Vagina (tissue), 2 donors: ENCODE measurements around the gene FAM20A. TPM values are rescaled to one million over a fixed set of nuclear protein-coding genes. Genes with fewer than 3 reads are reported as not detected.
A peak's percentile ranks its signal among the peaks of the same experiment; 100 is the strongest.

Experiments
- DNase-seq, 2 donors: peaks; one replicate each; pipeline ENCODE4 v3.0.0-alpha.2; 2017; ENCODE audit errors: extremely low spot score in 2 of 2
- H3K27ac ChIP-seq: fragments of 200-600 bp; sonication (generic); one replicate; pipeline ENCODE4 v1.5.1; 2019
- H3K27me3 ChIP-seq: fragments of 200-600 bp; sonication (generic); one replicate; pipeline ENCODE4 v1.5.1; 2019
- H3K36me3 ChIP-seq, 2 donors: fragments of 200-600 bp; sonication (generic); one replicate each; pipeline ENCODE4 v1.5.1; 2017 to 2019
- H3K4me1 ChIP-seq: fragments of 200-600 bp; sonication (generic); one replicate; pipeline ENCODE4 v1.5.1; 2019
- H3K4me3 ChIP-seq, 2 donors: fragments of 200-600 bp; sonication (generic); 1 replicate in 1 of 2; 2 replicates in 1 of 2; pipeline ENCODE4 v1.5.1; 2016 to 2019
- H3K9me3 ChIP-seq: fragments of 200-600 bp; sonication (generic); one replicate; pipeline ENCODE4 v1.5.1; 2019
- POLR2A ChIP-seq, 2 donors: fragments of 450-650 bp; IDR thresholded peaks; one replicate each; pipeline ENCODE4 v1.6.1; 2017; ENCODE audit warnings: antibody characterized with exemption in 2 of 2, mild to moderate bottlenecking in 2 of 2, moderate library complexity in 2 of 2
- POLR2AphosphoS5 ChIP-seq, 2 donors: sonication (generic); formaldehyde crosslinking; IDR thresholded peaks; one replicate each; pipeline ENCODE4 v1.9.0; 2017; ENCODE audit warnings: antibody characterized with exemption in 2 of 2, mild to moderate bottlenecking in 2 of 2, low read depth in 1 of 2; ENCODE audit not compliant: insufficient read depth in 1 of 2
- intact Hi-C: fragments of 100-400 bp; cut with DNase I; formaldehyde crosslinking; loops from one replicate; pipeline ENCODE4 v1.15.1; 2023
- total RNA-seq: library from RNA; depleted of rRNA; stranded (reverse); fragments of >200 nt; gene quantifications from one replicate; pipeline ENCODE4 v1.2.3, GENCODE V29; 2016
- TF ChIP-seq, protein P1 (sequence below), 3 experiments: fragments of 450-650 bp in 2 of 3; fragments of 200-600 bp in 1 of 3; sonication (generic) in 1 of 3; IDR thresholded peaks; one replicate each; pipeline ENCODE4 v1.5.1; 2017 to 2019; ENCODE audit warnings: antibody characterized with exemption in 3 of 3, mild to moderate bottlenecking in 2 of 3, moderate library complexity in 2 of 3

FAM20A gene
- total RNA-seq, 1 donor from 2014 or later: 16.2 TPM

DNA sequence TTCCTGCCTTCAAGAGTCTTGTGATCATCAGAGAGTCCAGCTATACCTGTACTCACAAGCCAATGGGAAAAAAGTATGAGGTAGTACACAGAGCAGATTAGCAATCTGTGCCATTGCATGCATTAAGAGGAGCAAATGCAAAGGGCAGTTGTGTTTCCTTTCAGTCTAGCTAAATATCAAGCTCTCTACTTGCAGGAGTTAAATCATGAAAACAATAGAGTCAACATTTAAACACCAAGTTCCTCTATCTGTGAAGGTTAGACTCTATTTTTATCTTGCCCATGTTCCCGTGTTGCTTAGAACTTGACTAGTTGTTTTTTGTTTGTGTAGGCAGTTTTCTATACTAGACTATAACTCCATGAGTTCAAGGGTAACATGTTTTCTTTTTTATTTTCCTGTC lies 4.7 kb upstream of the FAM20A start:
- H3K4me1 ChIP-seq: peaks cover 11% of the 10 kb centered on the region
- H3K27me3 ChIP-seq: no peaks in the 10 kb centered on the region
- no peak overlapping the region for H3K4me3 ChIP-seq
- DNase-seq: no peak
- peaks cover 32% of the 10 kb centered on the region for H3K9me3 ChIP-seq
- H3K27ac ChIP-seq: no peak overlapping the region
- intact Hi-C loops: no loop called here
- TF ChIP-seq, protein P1, sequence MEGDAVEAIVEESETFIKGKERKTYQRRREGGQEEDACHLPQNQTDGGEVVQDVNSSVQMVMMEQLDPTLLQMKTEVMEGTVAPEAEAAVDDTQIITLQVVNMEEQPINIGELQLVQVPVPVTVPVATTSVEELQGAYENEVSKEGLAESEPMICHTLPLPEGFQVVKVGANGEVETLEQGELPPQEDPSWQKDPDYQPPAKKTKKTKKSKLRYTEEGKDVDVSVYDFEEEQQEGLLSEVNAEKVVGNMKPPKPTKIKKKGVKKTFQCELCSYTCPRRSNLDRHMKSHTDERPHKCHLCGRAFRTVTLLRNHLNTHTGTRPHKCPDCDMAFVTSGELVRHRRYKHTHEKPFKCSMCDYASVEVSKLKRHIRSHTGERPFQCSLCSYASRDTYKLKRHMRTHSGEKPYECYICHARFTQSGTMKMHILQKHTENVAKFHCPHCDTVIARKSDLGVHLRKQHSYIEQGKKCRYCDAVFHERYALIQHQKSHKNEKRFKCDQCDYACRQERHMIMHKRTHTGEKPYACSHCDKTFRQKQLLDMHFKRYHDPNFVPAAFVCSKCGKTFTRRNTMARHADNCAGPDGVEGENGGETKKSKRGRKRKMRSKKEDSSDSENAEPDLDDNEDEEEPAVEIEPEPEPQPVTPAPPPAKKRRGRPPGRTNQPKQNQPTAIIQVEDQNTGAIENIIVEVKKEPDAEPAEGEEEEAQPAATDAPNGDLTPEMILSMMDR (IDR thresholded peaks at IDR 0.05): no peak
- TF ChIP-seq POLR2A (IDR thresholded peaks at IDR 0.05) (no peak), POLR2AphosphoS5 (IDR thresholded peaks at IDR 0.05; ENCODE audit: insufficient read depth in 1 of 2, low read depth in 1 of 2) (no peak)
- H3K36me3 ChIP-seq: no peaks in the 10 kb centered on the region

DNA sequence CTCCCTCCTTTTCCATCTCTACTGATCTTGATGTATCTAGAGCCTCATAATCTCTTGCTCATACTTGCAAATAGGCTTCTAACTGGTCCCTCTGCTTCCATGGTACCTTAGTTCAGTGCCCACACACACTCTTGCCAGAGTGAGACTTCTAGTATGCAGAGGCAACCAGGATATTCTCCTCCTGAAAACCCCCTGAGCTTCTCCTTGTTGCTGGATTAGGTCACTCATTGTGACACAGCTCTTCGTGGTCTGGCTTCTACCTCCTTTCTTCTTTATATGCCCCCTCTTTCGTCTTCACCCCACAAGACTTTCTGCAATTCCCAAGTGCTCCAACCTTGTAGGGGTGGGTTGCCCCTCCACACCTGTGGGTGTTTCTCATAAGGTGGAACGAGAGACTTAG lies 2.5 kb upstream of the FAM20A start:
- no peaks in the 10 kb centered on the region for H3K36me3 ChIP-seq
- H3K4me1 ChIP-seq: peaks cover 17% of the 10 kb centered on the region
- TF ChIP-seq POLR2AphosphoS5 (IDR thresholded peaks at IDR 0.05; ENCODE audit: insufficient read depth in 1 of 2, low read depth in 1 of 2) (no peak), POLR2A (IDR thresholded peaks at IDR 0.05) (no peak)
- TF ChIP-seq, protein P1 (IDR thresholded peaks at IDR 0.05): no peak
- H3K27ac ChIP-seq: no peak overlapping the region
- H3K9me3 ChIP-seq: peaks cover 11% of the 10 kb centered on the region
- no peaks in the 10 kb centered on the region for H3K27me3 ChIP-seq
- no peak overlapping the region for H3K4me3 ChIP-seq
- intact Hi-C loops: no loop called here
- DNase-seq: no peak

DNA sequence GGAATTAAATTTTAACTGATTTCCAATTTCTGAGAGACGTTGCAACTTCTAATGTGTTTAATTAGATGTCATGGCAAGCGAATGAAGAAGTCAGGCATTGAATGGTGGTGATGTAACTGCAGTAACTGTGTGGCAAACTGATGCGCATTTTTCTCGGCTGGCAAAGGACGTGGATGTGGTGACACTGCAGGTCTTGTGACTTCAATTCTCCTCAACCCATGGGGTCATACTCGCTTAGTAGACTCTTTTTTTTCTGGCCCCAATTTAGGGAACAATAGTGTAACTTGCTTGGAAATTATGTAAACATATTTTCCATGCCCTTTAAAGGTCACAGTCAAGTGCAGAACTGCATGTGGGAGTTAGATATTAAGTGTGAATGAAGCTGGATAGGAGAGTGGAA lies 1.9 kb upstream of the FAM20A start:
- Histone ChIP-seq H3K4me3 (no peak overlapping the region), H3K36me3 (no peaks in the 10 kb centered on the region), H3K9me3 (peaks cover 6% of the 10 kb centered on the region), H3K4me1 (peaks cover 22% of the 10 kb centered on the region), H3K27ac (no peak overlapping the region), H3K27me3 (no peaks in the 10 kb centered on the region)
- intact Hi-C loops: no loop called here
- no peak for TF ChIP-seq POLR2AphosphoS5 (IDR thresholded peaks at IDR 0.05; ENCODE audit: insufficient read depth in 1 of 2, low read depth in 1 of 2)
- TF ChIP-seq POLR2A (IDR thresholded peaks at IDR 0.05): no peak
- TF ChIP-seq, protein P1 (IDR thresholded peaks at IDR 0.05): no peak
- no peak for DNase-seq

DNA sequence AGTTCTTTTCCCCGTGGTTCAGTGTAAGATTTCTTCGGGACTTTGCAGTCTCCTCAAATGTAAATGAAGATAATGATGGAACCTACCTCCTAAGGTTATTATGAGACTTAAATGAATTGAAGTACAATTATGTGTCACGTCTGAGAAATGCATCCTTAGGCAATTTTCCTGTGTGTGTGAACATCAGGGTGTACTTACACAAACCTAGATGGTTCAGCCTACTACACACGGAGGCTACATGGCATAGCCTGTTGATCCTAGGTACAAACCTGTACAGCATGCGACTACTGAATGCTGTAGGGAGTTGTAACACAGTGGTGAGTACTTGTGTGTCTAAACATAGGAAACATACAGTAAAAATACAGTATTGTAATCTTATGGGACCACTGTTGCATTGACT lies 1.1 kb upstream of the FAM20A start:
- intact Hi-C loops: no loop called here
- TF ChIP-seq POLR2AphosphoS5 (IDR thresholded peaks at IDR 0.05; ENCODE audit: insufficient read depth in 1 of 2, low read depth in 1 of 2) (no peak), POLR2A (IDR thresholded peaks at IDR 0.05) (no peak)
- TF ChIP-seq, protein P1 (IDR thresholded peaks at IDR 0.05): no peak
- H3K4me1 ChIP-seq: peaks cover 29% of the 10 kb centered on the region

DNA sequence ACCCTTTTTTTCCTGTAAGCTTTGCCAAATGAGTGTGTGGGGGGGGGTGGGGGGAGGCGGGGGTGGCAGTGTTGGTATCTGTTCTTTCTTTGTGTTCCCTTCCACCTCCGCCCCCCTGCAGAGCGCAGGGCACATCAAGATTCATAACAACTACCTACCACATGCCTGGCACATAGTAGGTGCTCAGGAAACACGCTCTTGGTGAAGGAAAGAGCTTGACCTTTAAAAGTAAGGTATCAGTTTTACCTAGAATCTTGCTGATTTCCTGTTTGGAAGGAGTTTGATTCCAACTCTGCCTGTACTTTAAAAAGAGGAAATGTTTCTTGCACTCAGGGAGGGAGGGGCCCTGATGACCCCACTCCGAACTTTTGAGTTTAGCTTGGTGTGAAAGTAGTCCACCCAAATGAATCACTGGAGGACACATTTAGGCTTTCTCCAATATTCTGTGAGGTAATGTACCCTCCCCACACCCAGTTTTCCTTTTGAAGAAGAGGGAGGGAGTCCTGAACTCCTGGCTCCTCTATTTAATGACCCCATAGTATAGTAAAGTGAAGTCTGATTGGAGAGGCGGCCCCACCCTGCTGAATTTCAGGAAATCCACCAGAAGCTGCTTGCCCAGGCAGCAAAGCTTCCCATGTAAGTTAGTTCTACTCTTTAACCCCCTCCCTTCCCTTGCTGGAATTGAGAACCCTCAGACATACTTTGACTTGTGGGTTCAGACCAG lies 560 bp upstream of the FAM20A start:
- intact Hi-C loops: no loop called here
- TF ChIP-seq, protein P1 (IDR thresholded peaks at IDR 0.05): no peak
- no peak for TF ChIP-seq POLR2AphosphoS5 (IDR thresholded peaks at IDR 0.05; ENCODE audit: insufficient read depth in 1 of 2, low read depth in 1 of 2)
- TF ChIP-seq POLR2A (IDR thresholded peaks at IDR 0.05): no peak
- H3K9me3 ChIP-seq: no peaks in the 10 kb centered on the region
- no peaks in the 10 kb centered on the region for H3K36me3 ChIP-seq
- no peak for DNase-seq
- H3K27ac ChIP-seq: peak overlapping the region; percentile 88
- no peaks in the 10 kb centered on the region for H3K27me3 ChIP-seq
- H3K4me1 ChIP-seq: peaks cover 34% of the 10 kb centered on the region
- H3K4me3 ChIP-seq: peak overlapping the region; percentile 74 to 84

More for the DNA sequence above, 1.1 kb upstream of the FAM20A start:
- Histone ChIP-seq H3K36me3 (no peaks in the 10 kb centered on the region), H3K9me3 (no peaks in the 10 kb centered on the region), H3K4me3 (no peak overlapping the region), H3K27ac (peak overlapping the region; percentile 88), H3K27me3 (no peaks in the 10 kb centered on the region)
- no peak for DNase-seq
